ENCODE data around the gene TEX36. TPM values are rescaled to one million over a fixed set of nuclear protein-coding genes. Genes with fewer than 3 reads are reported as not detected.

Gene TEX36
- total RNA-seq, 1 experiment from 2014 or later = 1.3 TPM

DNA sequence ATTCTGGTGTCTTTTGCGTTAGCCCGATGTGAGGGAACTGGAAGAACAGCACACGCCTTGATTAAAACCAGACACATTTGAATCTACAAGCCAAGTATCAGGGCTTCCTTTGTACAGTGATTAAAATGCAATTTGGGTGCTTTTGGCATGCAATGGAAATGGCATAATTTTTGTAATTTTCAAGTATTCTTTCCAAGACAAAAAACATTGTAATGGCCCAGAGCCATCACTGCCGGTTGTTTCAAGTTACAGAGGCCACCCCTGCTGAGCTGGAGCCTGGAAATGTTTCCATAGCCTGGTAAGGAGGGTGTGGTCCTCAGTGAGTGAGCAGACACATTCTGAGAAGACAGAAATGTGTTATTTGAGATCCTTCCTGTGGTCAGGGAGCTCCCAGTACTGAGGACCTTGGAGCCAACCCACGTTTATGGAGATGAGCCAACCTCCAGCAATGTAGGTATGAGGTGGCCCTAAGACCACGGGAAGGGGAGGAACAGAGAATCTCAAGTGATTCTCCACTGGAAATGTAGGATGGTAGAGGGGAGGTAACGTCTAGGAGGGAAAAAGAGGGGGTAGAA lies 20.9 kb downstream of the TEX36 start:
- peaks cover 16% of the 10 kb centered on the region for H3K4me1 ChIP-seq (ENCODE audit: insufficient read depth, low read length, poor library complexity, severe bottlenecking)
- no TSS peak for BruUV-seq (replicated peaks)
- no peaks in the 10 kb centered on the region for H3K9me3 ChIP-seq (ENCODE audit: low read depth, low read length, poor library complexity, severe bottlenecking)
- DNase-seq (ENCODE audit: low spot score) = peak; percentile 94
- H3K27me3 ChIP-seq (replicated peaks; ENCODE audit: insufficient read depth, low read depth, low read length, poor library complexity) = no peaks in the 10 kb centered on the region
- intact Hi-C loops (cut with micrococcal nuclease; ENCODE audit: unreplicated experiment) = no loop called here
- H3K27ac ChIP-seq (ENCODE audit: low read depth, low read length, poor library complexity, severe bottlenecking) = peak overlapping the region; percentile 74
- ChIA-PET CTCF (no interaction called here), POLR2A (ENCODE audit: low non-redundant PET) (interaction anchor here (0.6 to 0.7 kb wide), 2 partner anchors 1033 to 1243 kb away, joined by 3 to 4 read pairs; no protein-coding TSS in a partner anchor)
- H3K4me3 ChIP-seq (ENCODE audit: low read depth, low read length, poor library complexity, severe bottlenecking) = peak overlapping the region; percentile 22
- TF ChIP-seq EZH2 (IDR thresholded peaks at IDR 0.05; ENCODE audit: borderline replicate concordance, low read depth, low read length, poor library complexity, severe bottlenecking) = no peak
- TF ChIP-seq, protein P1, sequence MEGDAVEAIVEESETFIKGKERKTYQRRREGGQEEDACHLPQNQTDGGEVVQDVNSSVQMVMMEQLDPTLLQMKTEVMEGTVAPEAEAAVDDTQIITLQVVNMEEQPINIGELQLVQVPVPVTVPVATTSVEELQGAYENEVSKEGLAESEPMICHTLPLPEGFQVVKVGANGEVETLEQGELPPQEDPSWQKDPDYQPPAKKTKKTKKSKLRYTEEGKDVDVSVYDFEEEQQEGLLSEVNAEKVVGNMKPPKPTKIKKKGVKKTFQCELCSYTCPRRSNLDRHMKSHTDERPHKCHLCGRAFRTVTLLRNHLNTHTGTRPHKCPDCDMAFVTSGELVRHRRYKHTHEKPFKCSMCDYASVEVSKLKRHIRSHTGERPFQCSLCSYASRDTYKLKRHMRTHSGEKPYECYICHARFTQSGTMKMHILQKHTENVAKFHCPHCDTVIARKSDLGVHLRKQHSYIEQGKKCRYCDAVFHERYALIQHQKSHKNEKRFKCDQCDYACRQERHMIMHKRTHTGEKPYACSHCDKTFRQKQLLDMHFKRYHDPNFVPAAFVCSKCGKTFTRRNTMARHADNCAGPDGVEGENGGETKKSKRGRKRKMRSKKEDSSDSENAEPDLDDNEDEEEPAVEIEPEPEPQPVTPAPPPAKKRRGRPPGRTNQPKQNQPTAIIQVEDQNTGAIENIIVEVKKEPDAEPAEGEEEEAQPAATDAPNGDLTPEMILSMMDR (conservative IDR thresholded peaks at IDR 0.05; ENCODE audit: low read depth, low read length) = no peak
- H3K36me3 ChIP-seq (ENCODE audit: insufficient read depth, low read length, poor library complexity, severe bottlenecking) = no peaks in the 10 kb centered on the region

DNA sequence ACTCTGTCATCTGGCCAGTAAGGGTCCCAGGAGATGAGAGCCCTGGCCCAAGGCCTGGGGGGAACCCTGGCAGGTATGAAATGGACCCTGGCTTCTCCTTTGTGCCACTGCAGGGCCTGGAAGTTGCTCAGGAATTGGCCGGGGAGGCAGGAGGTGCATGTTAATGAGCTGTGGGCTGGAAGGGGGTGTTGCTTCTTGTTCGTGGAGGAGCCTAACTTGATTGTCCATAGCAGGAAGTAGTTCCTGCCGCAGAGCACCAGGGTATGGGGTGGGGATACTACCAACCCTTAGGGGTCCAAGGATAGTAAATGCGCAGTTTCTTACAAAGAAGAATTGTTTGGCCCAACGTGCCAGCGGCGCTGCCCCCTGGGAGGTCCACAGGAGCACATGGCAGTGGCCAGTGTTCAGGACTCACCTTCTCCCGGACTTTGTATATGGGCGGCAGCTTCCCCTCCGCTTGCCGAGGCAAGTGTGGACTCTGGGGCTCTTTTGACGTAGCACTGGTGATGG lies 21.5 kb downstream of the TEX36 start:
- intact Hi-C loops (cut with micrococcal nuclease; ENCODE audit: unreplicated experiment) = no loop called here
- POLR2A ChIA-PET (ENCODE audit: low non-redundant PET) = interaction anchor here (0.6 to 0.7 kb wide), 2 partner anchors 1034 to 1242 kb away, joined by 3 to 4 read pairs; no protein-coding TSS in a partner anchor
- CTCF ChIA-PET = no interaction called here
- Histone ChIP-seq H3K9me3 (ENCODE audit: low read depth, low read length, poor library complexity, severe bottlenecking) (no peaks in the 10 kb centered on the region), H3K4me1 (ENCODE audit: insufficient read depth, low read length, poor library complexity, severe bottlenecking) (peaks cover 16% of the 10 kb centered on the region), H3K27me3 (replicated peaks; ENCODE audit: insufficient read depth, low read depth, low read length, poor library complexity) (no peaks in the 10 kb centered on the region), H3K27ac (ENCODE audit: low read depth, low read length, poor library complexity, severe bottlenecking) (peak overlapping the region; percentile 74), H3K4me3 (ENCODE audit: low read depth, low read length, poor library complexity, severe bottlenecking) (peak overlapping the region; percentile 22), H3K36me3 (ENCODE audit: insufficient read depth, low read length, poor library complexity, severe bottlenecking) (no peaks in the 10 kb centered on the region)
- BruUV-seq (replicated peaks) = no TSS peak
- TF ChIP-seq EZH2 (IDR thresholded peaks at IDR 0.05; ENCODE audit: borderline replicate concordance, low read depth, low read length, poor library complexity, severe bottlenecking) = no peak
- TF ChIP-seq, protein P1 (conservative IDR thresholded peaks at IDR 0.05; ENCODE audit: low read depth, low read length) = no peak
- peak; percentile 71 for DNase-seq (ENCODE audit: low spot score)

GRCh38 chr10:125659071-125659470 lies 23.9 kb downstream of the TEX36 start:
- intact Hi-C loops (cut with micrococcal nuclease; ENCODE audit: unreplicated experiment) = no loop called here
- no peaks in the 10 kb centered on the region for H3K27me3 ChIP-seq (replicated peaks; ENCODE audit: insufficient read depth, low read depth, low read length, poor library complexity)
- H3K4me3 ChIP-seq (ENCODE audit: low read depth, low read length, poor library complexity, severe bottlenecking) = no peak overlapping the region
- TF ChIP-seq EZH2 (IDR thresholded peaks at IDR 0.05; ENCODE audit: borderline replicate concordance, low read depth, low read length, poor library complexity, severe bottlenecking) = no peak
- TF ChIP-seq, protein P1 (conservative IDR thresholded peaks at IDR 0.05; ENCODE audit: low read depth, low read length) = no peak
- no peaks in the 10 kb centered on the region for H3K9me3 ChIP-seq (ENCODE audit: low read depth, low read length, poor library complexity, severe bottlenecking)
- H3K27ac ChIP-seq (ENCODE audit: low read depth, low read length, poor library complexity, severe bottlenecking) = no peak overlapping the region
- ChIA-PET POLR2A (ENCODE audit: low non-redundant PET) (no interaction called here), CTCF (no interaction called here)
- no peaks in the 10 kb centered on the region for H3K36me3 ChIP-seq (ENCODE audit: insufficient read depth, low read length, poor library complexity, severe bottlenecking)
- no TSS peak for BruUV-seq (replicated peaks)
- H3K4me1 ChIP-seq (ENCODE audit: insufficient read depth, low read length, poor library complexity, severe bottlenecking) = peaks cover 16% of the 10 kb centered on the region
- no peak for DNase-seq (ENCODE audit: low spot score)
